PC-9 (cell line): ENCODE results near the gene FGFR2. TPM values are rescaled to one million over a fixed set of nuclear protein-coding genes. Genes with fewer than 3 reads are reported as not detected.

Experiments
- BruUV-seq: library from RNA; stranded (reverse); fragments of 400-500 nt; replicated peaks from 2 replicates; lab custom pipeline; 2021; lab: Mats Ljungman, UMichigan
- CTCF ChIA-PET: fragments of 300-600 bp; sonication (Branson Sonifier 250); formaldehyde crosslinking; loops from one replicate; lab custom pipeline; 2022; ENCODE audit warnings: antibody characterized with exemption; lab: Charles Lee
- POLR2A ChIA-PET: fragments of 300-600 bp; sonication (Branson Sonifier 250); formaldehyde crosslinking; loops from one replicate; lab custom pipeline; 2022; ENCODE audit warnings: antibody characterized with exemption; ENCODE audit not compliant: unreplicated experiment; lab: Charles Lee
- DNase-seq, 2 experiments: peaks; one replicate each; pipeline versions ENCODE4 v3.0.0 to v3.0.0-alpha.2; 2015 to 2022; ENCODE audit warnings: mixed read lengths in 1 of 2
- H2AFZ ChIP-seq: fragments of 200-600 bp; sonication (generic); 2 replicates; pipeline ENCODE4 v1.8.1; 2017; ENCODE audit warnings: antibody characterized with exemption
- H3F3A ChIP-seq: fragments of 200-600 bp; sonication (generic); 2 replicates; pipeline ENCODE4 v1.8.1; 2017; ENCODE audit warnings: antibody characterized with exemption, mild to moderate bottlenecking, low read depth; ENCODE audit not compliant: insufficient read depth
- H3K27ac ChIP-seq: fragments of 200-600 bp; sonication (generic); 2 replicates; pipeline ENCODE4 v1.6.1; 2016; ENCODE audit warnings: mixed run types
- H3K27me3 ChIP-seq: fragments of 200-600 bp; sonication (generic); 2 replicates; pipeline ENCODE4 v1.6.1; 2016; ENCODE audit warnings: low read depth, mixed run types; ENCODE audit not compliant: insufficient read depth
- H3K36me3 ChIP-seq: fragments of 200-600 bp; sonication (generic); 2 replicates; pipeline ENCODE4 v1.6.1; 2016; ENCODE audit warnings: low read depth, mixed run types
- H3K4me1 ChIP-seq: fragments of 200-600 bp; sonication (generic); replicated peaks from 2 replicates; pipeline ENCODE4 v1.6.1; 2016; ENCODE audit warnings: mixed run types; ENCODE audit not compliant: insufficient read depth
- H3K4me2 ChIP-seq: fragments of 200-600 bp; sonication (generic); 2 replicates; pipeline ENCODE4 v1.6.1; 2017; ENCODE audit warnings: mixed run types
- H3K4me3 ChIP-seq: fragments of 200-600 bp; sonication (generic); 2 replicates; pipeline ENCODE4 v1.6.1; 2016; ENCODE audit warnings: mixed run types
- H3K79me2 ChIP-seq: fragments of 200-600 bp; sonication (generic); 2 replicates; pipeline ENCODE4 v1.6.1; 2017; ENCODE audit warnings: low read depth, mixed run types
- H3K9me2 ChIP-seq: fragments of 200-600 bp; sonication (generic); 2 replicates; pipeline ENCODE4 v1.8.1; 2017; ENCODE audit warnings: mild to moderate bottlenecking; ENCODE audit not compliant: insufficient read depth
- H3K9me3 ChIP-seq: fragments of 200-600 bp; sonication (generic); 2 replicates; pipeline ENCODE4 v1.8.1; 2016; ENCODE audit warnings: low read depth; ENCODE audit not compliant: insufficient read depth
- H4K20me1 ChIP-seq: fragments of 200-600 bp; sonication (generic); 2 replicates; pipeline ENCODE4 v1.8.1; 2017; ENCODE audit not compliant: insufficient read depth
- CTCF ChIP-seq: fragments of 200-600 bp; sonication (generic); conservative IDR thresholded peaks from 2 replicates; pipeline ENCODE4 v1.6.1; 2017; ENCODE audit warnings: mixed run types, antibody characterized with exemption, mild to moderate bottlenecking, moderate library complexity
- EZH2 ChIP-seq: fragments of 200-600 bp; sonication (generic); IDR thresholded peaks from 2 replicates; pipeline ENCODE4 v1.8.0; 2017; ENCODE audit warnings: antibody characterized with exemption, low read depth
- intact Hi-C: fragments of 100-400 bp; cut with micrococcal nuclease; formaldehyde crosslinking; loops from one replicate; pipeline ENCODE4 v1.10.0; 2022; ENCODE audit not compliant: unreplicated experiment
- total RNA-seq: library from RNA; stranded (reverse); gene quantifications from 2 replicates; pipeline ENCODE4 v1.2.3, GENCODE V29; 2021

FGFR2 gene
- total RNA-seq, 1 experiment from 2014 or later, result not detected

- Histone ChIP-seq H3K36me3 (no peaks in the 10 kb centered on the region), H3F3A (no peaks in the 10 kb centered on the region), H3K4me3 (no peak overlapping the region), H3K9me2 (no peaks in the 10 kb centered on the region), H3K4me2 (no peak overlapping the region), H3K9me3 (no peaks in the 10 kb centered on the region), H2AFZ (no peak overlapping the region), H3K27me3 (peaks cover 70% of the 10 kb centered on the region), H3K27ac (no peak overlapping the region), H3K4me1 (no peaks in the 10 kb centered on the region), H4K20me1 (no peaks in the 10 kb centered on the region), H3K79me2 (no peaks in the 10 kb centered on the region)
- no peak for DNase-seq
- intact Hi-C loops, result no loop called here
- ChIA-PET POLR2A (no interaction called here), CTCF (no interaction called here)
- TF ChIP-seq CTCF, result no peak
- TF ChIP-seq EZH2, result no peak
- no TSS peak for BruUV-seq
Observed at GRCh38 chr10:121500701-121501332, 97.4 kb downstream of the FGFR2 start.

GRCh38 chr10:121497513-121498470 lies 100.5 kb downstream of the FGFR2 start:
- TF ChIP-seq EZH2 (no peak), CTCF (no peak)
- POLR2A ChIA-PET, result no interaction called here
- Histone ChIP-seq H4K20me1 (no peaks in the 10 kb centered on the region), H3K79me2 (no peaks in the 10 kb centered on the region), H3K27ac (no peak overlapping the region), H3K4me1 (no peaks in the 10 kb centered on the region), H3K36me3 (no peaks in the 10 kb centered on the region), H3K4me2 (no peak overlapping the region), H3K9me2 (no peaks in the 10 kb centered on the region), H3K27me3 (peaks cover 73% of the 10 kb centered on the region), H3K9me3 (no peaks in the 10 kb centered on the region), H3K4me3 (no peak overlapping the region), H2AFZ (no peak overlapping the region), H3F3A (no peaks in the 10 kb centered on the region)
- BruUV-seq, result no TSS peak
- CTCF ChIA-PET, result no interaction called here
- no peak for DNase-seq
- intact Hi-C loops, result no loop called here

- ChIA-PET CTCF (no interaction called here), POLR2A (no interaction called here)
- TF ChIP-seq CTCF, result no peak
- TF ChIP-seq EZH2, result no peak
- no TSS peak for BruUV-seq
- no peaks in the 10 kb centered on the region for H3K9me2 ChIP-seq
- no peaks in the 10 kb centered on the region for H3K4me1 ChIP-seq
- peaks cover 69% of the 10 kb centered on the region for H3K27me3 ChIP-seq
- no peaks in the 10 kb centered on the region for H3K9me3 ChIP-seq
- no peaks in the 10 kb centered on the region for H3K79me2 ChIP-seq
- no peak for DNase-seq
- no peak overlapping the region for H3K4me3 ChIP-seq
- H3K27ac ChIP-seq, result no peak overlapping the region
- no peaks in the 10 kb centered on the region for H4K20me1 ChIP-seq
- H3F3A ChIP-seq, result no peaks in the 10 kb centered on the region
- H2AFZ ChIP-seq, result no peak overlapping the region
- intact Hi-C loops, result no loop called here
- no peak overlapping the region for H3K4me2 ChIP-seq
- no peaks in the 10 kb centered on the region for H3K36me3 ChIP-seq
Observed at GRCh38 chr10:121495719-121496118, 102.5 kb downstream of the FGFR2 start.
